HG02759 (cell line): ENCODE results near the gene GOLT1A.

Experiments
- ATAC-seq: cut with Tn5 transposase; IDR thresholded peaks from one replicate; pipeline ENCODE4 v1.9.1; 2021; ENCODE audit warnings: mild to moderate bottlenecking, moderate library complexity; ENCODE audit not compliant: unreplicated experiment

The GOLT1A gene

DNA sequence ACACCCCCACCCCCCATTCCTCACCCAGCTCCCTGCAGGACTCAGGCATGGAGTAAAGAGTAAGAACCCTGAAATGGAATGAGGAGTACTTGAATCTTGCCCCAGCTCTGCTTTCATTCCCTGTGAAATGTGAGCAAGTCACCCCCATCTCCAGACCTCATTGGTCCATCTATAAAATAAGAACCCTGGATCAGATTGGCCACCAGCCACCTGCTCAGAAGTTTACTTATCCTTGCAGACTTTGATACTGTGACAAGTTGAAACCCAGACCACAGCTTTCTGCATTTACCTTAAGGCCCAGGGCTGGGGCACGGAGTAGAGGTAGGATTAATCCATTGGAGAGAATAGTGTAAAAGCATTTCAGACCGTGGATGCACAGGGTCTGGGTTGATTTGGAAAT lies 19.7 kb downstream of the GOLT1A start:
- ATAC-seq, result no peak

DNA sequence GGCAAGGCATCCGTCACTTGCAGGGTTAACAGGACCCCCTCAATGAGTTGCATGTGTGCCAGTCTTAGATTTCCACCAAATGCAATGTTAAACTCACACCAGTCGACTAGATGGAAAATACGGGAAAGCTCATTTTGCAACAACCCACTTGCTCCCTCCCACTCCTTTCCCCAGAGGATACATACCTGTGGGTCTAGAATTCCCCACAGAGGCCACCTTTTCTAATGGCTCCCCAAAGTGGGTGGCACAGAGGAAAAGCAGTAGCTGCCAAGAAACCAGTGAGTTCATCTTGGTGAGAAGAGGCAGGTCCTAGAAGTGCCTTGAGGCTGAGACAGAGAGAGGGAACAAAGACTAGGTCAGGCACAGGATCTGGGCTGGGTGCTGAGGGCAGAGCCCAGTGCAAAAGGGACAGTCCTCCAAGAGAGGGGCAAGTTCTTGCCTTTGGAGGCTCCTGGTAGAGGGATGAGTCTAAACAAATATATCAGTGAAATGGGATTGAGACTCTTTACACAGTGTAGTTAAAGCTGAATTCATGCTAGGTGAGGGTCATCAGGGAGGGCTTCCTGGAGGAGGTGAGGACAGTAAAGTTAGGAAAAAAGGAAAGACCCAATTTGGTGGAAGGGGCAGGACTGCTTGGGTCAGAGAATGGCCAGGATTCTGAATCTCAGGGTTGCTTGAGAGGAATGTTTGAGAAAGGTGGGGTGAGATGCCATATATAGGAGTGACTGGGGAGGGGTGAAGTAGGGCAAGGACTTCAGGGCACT lies 21.0 kb downstream of the GOLT1A start:
- ATAC-seq, result no peak

DNA sequence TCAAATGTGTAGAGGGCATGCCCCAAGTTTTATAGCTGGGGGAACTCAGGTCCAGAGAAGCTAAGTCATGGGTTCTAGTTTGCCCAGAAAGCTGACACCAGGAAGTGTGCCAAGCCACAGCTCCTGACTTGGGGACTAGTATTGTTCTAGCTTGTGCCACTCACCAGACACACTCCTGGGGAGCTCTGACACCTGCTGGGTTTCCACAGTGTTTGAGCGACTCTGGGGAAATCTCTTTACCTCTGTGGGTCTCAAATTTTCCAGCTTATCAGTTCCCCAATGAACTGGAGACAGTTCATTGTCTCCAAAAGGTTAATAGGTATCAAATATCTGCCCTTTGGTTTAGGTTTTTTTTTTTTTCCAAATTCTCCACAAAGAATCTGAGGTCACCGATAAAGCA lies 21.7 kb downstream of the GOLT1A start:
- no peak for ATAC-seq

DNA sequence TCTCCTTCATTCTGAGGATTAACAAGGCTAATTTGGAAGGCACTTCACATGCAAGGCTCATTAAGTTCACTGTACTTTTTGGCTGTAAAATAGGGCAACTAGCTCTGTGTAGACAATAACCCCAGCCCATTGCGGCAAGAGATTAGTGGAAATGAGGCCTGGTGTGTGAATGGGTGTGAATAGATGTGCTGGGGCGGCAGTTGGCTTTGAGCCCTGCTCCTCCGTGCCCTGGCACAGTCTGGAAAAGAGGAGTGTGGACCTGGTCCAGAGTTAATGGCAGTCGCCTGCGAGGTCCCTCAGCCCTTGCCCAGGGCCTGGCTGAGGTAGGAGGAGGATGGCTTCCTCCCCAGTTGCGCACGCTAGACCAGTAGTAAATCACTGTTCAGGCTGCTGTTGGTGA lies 22.3 kb downstream of the GOLT1A start:
- no peak for ATAC-seq

DNA sequence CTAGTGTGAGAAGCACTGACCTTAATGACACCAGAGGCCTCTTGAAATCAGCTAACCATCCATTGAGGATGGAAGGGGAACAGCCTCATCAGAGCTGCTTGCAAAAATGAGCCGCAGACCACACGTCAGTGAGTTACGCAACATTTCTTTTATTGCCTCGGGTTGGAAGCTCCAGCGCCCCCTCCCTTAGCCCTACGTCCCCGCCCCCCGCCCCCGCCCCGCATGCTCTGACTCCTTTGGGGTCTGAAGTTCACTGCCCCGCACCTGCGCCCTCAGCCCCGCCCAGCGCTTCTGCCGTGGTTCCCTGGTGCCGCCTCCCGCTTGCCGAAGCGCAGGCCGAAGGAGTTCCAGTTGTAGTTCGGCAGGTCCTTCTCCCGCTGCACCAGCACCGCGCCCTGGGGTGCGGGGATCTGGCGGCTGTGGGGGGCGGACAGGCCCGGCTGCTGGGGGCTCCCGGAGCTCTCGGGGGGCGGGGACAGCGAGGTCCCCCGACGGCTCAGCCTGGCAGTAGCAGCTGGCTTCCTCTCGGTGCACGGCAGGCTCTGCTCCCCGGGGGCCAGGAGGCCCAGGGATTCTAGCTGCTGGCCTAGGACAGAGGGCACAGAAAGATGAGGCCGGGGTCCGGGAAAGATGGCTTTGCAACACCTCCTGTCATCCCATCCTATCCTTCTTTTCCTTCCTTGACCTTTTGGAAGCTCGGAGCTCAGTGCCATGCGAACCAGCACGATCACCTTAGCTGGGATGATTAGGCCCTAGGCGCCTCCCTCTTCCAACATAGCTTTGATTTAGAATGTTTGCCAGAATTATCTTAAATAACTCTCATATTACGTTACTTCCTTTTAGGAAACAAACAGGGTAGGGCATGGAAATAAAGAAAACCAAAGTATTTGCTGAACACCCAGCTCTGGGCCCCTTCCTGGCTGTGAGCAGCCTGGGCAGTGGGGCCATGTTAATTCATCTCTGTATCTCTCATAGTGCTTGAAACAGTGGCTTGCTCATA lies 23.3 kb downstream of the GOLT1A start:
- ATAC-seq, result no peak

DNA sequence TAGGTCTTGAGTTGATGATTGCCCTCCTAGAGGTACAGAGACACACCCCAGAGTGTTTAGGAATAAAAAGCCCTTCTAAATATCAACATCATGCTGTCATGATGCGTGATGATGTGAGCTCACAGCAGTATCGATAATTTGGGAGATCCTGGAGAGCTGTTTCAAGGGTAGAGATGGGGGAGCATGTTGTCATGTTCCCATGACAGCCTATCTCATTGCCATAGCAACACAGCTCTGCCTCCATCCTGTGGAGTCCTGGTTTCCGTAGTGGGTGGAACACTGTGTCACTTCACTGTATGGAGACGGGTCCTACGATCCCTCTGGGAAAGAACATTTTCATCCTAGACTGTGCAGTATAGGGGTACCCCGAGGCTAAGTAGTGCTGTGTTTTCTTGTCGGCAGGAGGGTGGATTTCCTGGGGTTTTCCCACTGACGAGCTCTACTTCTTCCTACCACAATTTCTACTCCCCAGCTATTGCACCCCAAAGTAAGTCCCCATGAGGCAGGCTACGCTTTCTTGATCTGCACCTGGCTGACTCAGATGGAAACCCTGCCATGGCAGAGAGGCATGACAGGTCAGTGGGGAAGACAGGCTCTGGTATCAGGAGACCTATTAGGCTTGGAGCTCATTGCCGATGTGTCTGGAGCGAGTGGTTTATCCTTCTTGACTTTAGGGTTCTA lies 24.7 kb downstream of the GOLT1A start:
- no peak for ATAC-seq

DNA sequence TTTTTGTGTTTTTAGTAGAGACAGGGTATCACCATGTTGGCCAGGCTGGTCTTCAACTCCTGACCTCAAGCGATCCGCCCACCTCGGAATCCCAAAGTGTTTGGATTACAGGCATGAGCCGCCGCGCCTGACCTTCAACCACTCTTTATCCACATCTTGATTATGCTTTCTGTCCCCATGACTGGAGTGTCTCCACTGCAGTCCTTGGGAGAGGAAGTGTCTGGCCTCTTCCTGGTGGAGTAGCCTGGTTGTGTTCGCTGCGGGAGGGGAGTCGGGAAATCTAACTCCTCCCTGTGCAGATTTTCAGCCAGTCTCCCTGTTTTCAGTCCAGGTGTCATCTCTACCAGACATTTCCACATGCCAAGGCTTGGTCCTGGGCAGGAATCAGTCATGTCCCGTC lies 27.2 kb downstream of the GOLT1A start:
- ATAC-seq, result no peak

DNA sequence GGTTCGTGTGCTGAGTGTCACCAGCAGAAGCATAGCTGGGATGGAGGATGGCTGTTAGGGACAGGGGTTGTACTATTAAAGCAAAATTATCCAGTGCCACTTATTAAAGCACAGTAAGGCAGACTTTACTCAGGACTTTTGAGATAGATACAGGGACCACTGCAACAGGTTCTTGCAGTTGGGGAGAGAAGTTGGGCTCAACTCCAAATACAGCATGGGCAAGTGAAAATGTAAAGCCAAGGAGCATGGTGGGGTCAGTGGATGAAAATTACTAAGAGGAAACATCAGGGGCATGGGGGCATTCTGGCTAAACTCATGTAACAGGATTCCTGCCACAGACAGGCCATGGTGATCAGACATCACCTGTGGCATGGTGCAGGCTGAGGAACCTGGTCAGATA lies 32.7 kb downstream of the GOLT1A start:
- no peak for ATAC-seq

DNA sequence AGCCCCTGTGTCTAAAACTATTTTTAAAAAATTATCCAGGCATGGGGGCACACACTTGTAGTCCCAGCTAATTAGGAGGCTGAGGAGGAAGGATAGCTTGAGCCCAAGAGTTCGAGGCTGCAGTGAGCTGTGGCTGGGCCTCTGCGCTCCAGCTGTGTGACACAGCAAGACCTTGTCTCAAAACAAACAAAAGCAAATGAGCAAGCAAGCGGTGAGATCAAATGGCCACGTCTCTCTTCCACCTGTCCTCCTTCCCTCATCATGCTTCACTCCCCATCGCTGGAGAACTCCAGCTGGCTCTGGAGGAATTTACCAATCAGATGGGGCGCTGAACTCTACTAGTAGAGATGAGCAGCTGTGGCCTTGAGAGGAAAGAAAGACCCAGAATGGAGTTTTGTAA lies 33.7 kb downstream of the GOLT1A start:
- ATAC-seq, result no peak

DNA sequence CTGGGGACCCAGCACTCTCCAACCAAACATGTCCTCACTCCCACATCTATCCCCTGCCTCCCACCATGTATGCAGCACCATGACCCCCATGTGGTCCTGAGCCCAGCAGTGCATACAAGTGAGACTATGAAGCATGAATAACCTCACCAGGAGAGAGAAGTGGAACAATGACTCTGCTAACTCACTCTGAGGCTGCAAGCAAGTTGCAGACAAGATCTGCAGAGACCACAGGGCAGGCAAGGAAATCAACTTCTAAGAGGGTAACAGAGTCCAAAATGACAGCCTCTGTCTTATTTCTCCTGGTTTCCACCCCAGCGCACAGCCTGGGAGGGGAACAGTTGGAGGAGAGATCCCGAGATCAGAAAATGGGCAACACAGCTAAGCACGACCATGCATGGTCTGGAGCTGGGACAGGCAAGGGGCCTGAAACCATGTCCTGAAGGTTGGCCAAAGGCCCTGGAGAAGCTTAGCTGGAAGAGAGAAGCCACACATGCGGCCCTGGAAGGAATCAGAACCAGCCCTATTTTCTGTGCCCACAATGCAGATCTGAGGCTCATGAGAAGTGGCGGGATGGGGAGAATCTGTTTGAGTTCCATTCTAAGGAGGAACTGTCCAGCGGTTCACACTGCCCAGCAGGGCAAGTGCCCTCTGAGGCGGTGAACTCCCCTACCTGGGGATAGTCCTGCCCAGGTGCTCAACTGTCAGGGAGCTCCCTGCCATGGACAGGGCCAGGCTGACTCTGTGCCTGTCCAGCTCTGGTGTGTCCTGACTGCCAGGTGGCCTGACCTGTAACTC lies 35.1 kb downstream of the GOLT1A start:
- no peak for ATAC-seq

DNA sequence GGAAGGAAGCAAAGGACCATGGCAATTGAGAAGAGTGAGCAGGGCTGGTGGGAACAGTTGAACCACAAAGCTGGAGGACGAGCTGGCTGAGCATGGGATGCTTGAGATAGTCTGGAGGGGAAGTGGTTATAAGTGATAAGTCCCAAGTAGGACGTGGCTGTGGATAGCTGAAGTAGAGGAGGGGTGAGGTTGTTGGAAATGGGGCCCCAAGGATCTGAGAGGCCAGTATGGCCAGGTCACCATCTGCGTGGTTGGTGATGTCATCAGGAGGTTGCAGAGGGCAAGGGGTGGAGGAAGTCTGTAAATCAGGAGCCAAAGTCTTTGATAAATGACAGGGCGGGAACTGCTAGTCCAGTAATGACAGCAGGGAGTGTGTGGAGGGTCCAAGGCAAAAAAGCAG lies 36.7 kb downstream of the GOLT1A start:
- ATAC-seq, result no peak

DNA sequence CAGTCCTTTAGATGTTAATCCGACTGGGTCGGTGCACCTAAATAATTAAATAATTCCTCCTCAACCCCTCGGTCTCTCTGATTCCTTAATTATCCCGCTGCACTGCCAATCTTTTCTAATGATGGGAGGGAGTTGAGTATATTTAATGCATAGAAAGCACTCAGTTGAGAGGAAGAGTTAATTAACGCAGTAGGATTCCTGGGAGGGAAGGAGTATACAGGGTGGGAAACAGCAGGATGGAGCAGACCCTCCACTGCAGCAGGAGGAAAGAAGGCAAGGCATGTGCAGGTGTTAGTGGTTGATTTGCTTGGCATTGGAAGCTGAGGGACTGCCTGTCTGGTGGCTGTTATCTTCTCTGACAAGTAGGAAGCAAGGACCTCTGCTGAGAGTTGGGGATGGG lies 37.7 kb downstream of the GOLT1A start:
- no peak for ATAC-seq

DNA sequence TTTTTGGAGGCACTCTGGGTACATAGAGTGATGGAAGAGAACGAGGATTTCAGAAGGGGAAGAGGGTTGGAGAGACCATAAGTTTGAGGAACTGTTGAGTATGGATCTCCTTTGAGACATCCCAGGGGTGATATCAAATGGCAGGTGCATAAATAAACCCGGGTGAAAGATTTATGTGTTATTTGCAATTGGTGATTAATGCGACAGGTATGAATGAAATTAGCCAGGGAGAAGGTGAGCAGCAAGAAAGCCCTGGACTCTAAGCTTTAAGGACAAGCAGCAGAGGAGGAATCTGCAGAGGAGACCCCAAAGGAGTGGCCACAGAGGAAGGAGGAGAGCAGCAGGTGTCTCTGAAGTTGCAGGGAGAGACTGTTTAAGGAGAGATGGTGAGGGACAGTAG lies 38.8 kb downstream of the GOLT1A start:
- ATAC-seq, result no peak

DNA sequence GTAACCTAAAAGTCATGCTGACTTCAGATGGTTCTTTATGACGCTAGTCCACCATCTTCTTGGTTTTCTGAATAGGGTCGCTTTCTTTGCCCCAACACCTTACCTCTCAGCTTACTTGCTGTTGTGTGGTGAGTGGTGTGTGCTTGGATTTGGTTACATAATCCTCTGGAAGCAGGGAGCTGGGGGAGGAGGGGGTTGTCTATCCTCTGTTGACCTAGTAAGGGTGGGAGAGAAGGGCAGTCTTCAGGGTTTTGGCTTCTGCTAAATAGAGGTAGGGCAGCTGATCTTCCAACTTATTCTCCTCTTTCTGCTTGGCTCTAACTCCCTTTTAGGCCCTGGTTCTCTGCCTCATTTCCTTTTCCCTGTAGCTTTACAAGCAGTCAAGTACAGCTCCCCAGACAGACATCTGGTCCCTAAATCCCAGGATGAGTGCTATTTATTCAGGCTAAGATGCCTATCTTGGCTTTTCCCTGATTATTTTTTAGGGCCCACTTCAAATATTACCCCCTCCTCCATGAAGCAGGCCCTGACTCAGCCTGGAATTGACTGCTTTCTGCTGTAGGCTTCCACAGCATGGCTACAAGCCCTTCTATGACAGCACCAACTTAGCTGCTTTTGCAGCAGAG lies 41.3 kb downstream of the GOLT1A start:
- ATAC-seq, result no peak

DNA sequence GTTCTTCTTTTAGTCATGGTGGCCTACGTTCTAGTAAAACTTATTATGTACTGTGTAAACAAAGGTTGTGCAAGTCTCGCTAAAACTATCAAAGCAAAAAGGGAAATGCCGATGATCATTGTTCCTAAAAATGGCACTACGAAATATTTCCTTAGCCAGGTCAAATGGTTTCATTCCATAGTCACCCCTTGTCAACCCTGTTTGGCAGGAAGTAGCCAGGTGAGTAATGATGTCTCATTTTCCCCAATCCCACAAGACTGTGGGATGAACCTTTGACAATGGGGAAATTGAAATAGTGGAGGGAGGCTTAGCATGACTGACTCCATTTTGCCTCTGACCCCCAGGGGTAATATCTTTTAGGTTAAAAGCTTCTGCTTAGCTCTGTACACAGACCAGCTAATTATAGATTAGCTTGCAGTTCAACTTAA lies 42.0 kb downstream of the GOLT1A start:
- ATAC-seq, result no peak

DNA sequence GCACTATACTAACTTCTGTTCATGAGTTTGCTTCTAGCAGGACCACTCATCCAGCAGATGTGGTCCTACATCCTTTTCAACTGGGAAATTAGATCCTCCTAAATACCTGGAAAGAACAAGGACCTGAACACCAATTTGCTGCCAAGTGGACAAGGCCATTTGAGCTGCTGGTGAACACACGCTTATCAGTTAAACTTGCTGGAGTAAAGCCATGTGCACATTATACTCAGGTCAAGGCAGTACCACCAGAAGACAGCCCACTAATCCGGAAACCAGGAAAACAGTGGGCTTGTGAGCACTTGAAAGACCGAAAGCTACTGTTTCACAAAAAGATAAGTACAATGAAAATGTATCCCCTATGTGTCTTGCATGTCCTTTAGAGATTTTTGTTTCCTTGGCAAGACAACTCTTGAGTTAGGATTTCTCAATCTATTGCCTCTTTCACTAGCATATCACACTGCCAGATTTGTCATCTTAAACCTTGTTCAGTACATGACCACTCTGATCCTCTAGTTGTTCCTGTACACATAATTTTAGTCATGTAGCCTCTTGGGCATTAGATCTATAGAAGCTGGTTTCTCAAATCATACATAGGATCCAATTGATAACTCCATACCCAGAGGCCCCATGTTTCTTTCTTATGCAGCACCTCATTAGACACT lies 43.2 kb downstream of the GOLT1A start:
- no peak for ATAC-seq

DNA sequence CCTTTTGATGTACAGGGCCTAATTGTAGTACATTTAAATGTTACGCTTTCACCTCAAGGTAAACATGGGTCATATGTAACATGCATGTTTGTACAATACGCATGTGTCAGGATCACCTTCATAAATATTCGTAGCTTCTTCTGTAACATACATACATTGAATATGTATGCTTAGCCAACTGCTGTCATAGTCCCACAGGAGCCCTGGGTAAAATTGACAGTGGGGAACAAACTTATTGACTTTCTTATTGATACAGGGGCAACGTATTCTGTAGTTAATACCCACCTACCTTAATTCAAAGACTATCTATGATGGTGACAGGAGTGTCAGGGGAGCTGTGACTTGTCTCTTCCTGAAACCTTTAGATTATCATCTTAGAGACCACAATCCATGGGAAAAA lies 43.9 kb downstream of the GOLT1A start:
- ATAC-seq, result no peak

DNA sequence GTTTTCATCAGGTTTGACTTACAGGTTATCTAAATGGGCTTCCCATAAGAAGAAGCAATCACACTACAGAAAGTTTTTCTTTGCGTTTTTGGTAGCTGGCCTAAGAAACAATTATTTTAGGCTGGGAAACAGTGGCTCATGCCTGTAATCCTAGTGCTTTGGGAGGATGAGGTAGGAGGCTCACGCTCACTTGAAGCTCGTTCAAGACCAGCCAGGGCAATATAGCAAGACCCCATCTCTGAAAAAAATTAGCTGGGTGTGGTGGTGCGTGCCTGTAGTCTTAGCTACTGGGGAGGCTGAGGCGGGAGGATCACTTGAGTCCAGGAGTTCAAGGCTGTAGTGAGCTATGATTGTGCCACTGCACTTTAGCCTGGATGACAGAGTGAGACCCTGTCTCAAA lies 46.1 kb downstream of the GOLT1A start:
- ATAC-seq, result no peak

DNA sequence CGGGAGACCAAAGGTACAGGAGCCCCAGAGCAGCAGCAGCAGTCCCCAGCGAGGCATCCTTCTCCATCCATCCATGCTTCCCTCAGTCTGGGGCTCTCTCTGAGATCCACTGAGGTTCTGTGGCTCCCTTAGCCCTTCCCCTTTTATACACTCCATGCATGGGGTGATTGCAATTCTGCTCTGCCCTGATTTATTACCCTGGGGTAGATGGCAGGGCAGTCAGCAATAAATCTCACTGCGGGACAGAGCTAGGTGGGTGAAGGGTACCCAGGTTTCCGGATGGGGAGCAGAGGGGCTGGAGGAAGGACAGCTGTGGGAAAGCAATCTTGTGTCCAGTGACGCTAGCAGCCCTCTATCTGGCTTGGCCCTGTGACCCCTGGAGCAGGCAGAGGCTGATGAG lies 47.6 kb downstream of the GOLT1A start, which contains the start of gene REN:
Gene REN, minus strand, starts transcription at position 119 of the 400 bp plus-strand sequence. Its CDS starts 44 bp downstream, at position 75.
- ATAC-seq, result no peak
